Measurements from ENCODE around the gene FRZB.

FRZB gene

GRCh38 chr2:182819412-182819811 lies 47.0 kb downstream of the FRZB start:
- no peak for DNase-seq (ENCODE audit: low read depth)
- H3K4me3 ChIP-seq (ENCODE audit: low read depth, low read length) = no peak overlapping the region
- TF ChIP-seq CTCF (IDR thresholded peaks at IDR 0.05; ENCODE audit: low read depth, low read length, missing control alignments) = no peak

GRCh38 chr2:182818925-182819324 lies 47.5 kb downstream of the FRZB start:
- H3K4me3 ChIP-seq (ENCODE audit: low read depth, low read length) = no peak overlapping the region
- TF ChIP-seq CTCF (IDR thresholded peaks at IDR 0.05; ENCODE audit: low read depth, low read length, missing control alignments) = no peak

GRCh38 chr2:182818501-182818900 lies 47.9 kb downstream of the FRZB start:
- TF ChIP-seq CTCF (IDR thresholded peaks at IDR 0.05; ENCODE audit: low read depth, low read length, missing control alignments) = no peak
- DNase-seq (ENCODE audit: low read depth) = no peak
- H3K4me3 ChIP-seq (ENCODE audit: low read depth, low read length) = no peak overlapping the region

More at GRCh38 chr2:182818925-182819324, 47.5 kb downstream of the FRZB start:
- DNase-seq (ENCODE audit: low read depth) = no peak

DNA sequence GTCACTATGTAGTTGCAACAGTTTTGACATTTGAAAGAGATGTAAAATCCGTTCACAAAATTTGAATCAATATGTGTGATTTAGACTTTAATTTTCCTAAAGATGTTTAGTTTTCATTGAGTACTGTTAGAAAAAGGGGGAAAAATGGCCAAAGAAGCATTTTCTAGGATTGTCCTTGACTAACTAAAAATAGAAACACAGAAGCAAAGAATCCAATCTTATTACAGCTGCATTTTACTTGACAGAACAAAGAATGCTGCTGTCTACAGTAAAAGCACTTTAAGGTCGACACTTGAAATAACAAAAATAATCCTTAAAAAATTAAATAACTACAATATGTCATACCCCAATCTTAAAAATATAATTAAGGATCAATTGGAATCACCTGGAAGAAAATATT lies 48.9 kb downstream of the FRZB start:
- DNase-seq (ENCODE audit: low read depth) = no peak
- no peak for TF ChIP-seq CTCF (IDR thresholded peaks at IDR 0.05; ENCODE audit: low read depth, low read length, missing control alignments)
- H3K4me3 ChIP-seq (ENCODE audit: low read depth, low read length) = no peak overlapping the region

GRCh38 chr2:182816866-182817265 lies 49.6 kb downstream of the FRZB start:
- no peak overlapping the region for H3K4me3 ChIP-seq (ENCODE audit: low read depth, low read length)
- no peak for DNase-seq (ENCODE audit: low read depth)
- TF ChIP-seq CTCF (IDR thresholded peaks at IDR 0.05; ENCODE audit: low read depth, low read length, missing control alignments) = no peak

GRCh38 chr2:182814804-182815203 lies 51.6 kb downstream of the FRZB start:
- no peak for TF ChIP-seq CTCF (IDR thresholded peaks at IDR 0.05; ENCODE audit: low read depth, low read length, missing control alignments)
- H3K4me3 ChIP-seq (ENCODE audit: low read depth, low read length) = no peak overlapping the region
- no peak for DNase-seq (ENCODE audit: low read depth)

- no peak for TF ChIP-seq CTCF (IDR thresholded peaks at IDR 0.05; ENCODE audit: low read depth, low read length, missing control alignments)
- no peak for DNase-seq (ENCODE audit: low read depth)
- H3K4me3 ChIP-seq (ENCODE audit: low read depth, low read length) = no peak overlapping the region
These were observed 52.1 kb downstream of the FRZB start for GRCh38 chr2:182814380-182814779.
